ENCODE data around the gene SERGEF.

The SERGEF gene

GRCh38 chr11:17765356-17766072 is 247.3 kb downstream of the SERGEF start:
- no peak for DNase-seq

- no peak for DNase-seq
Observed at GRCh38 chr11:17764446-17765218, 248.2 kb downstream of the SERGEF start.

GRCh38 chr11:17763703-17764102 is 249.1 kb downstream of the SERGEF start:
- no peak for DNase-seq

- no peak for DNase-seq
Observed at GRCh38 chr11:17763244-17763643, 249.6 kb downstream of the SERGEF start.

- no peak for DNase-seq
Observed at GRCh38 chr11:17762309-17762974, 250.4 kb downstream of the SERGEF start.

GRCh38 chr11:17760102-17761029 is 252.5 kb downstream of the SERGEF start:
- DNase-seq, result no peak

GRCh38 chr11:17755891-17756290 is 257.0 kb downstream of the SERGEF start:
- DNase-seq, result no peak

- DNase-seq, result no peak
Observed at GRCh38 chr11:17753641-17754040, 259.2 kb downstream of the SERGEF start.

GRCh38 chr11:17753153-17753552 is 259.7 kb downstream of the SERGEF start:
- DNase-seq, result no peak

GRCh38 chr11:17752144-17752543 is 260.7 kb downstream of the SERGEF start:
- no peak for DNase-seq

GRCh38 chr11:17751558-17751957 is 261.3 kb downstream of the SERGEF start:
- DNase-seq, result no peak

- no peak for DNase-seq
Observed at GRCh38 chr11:17750801-17751165, 262.1 kb downstream of the SERGEF start.

- DNase-seq, result no peak
Observed at GRCh38 chr11:17750013-17750800, 262.6 kb downstream of the SERGEF start.

- DNase-seq, result no peak
Observed at GRCh38 chr11:17748761-17749721, 263.8 kb downstream of the SERGEF start.

- DNase-seq, result no peak
Observed at GRCh38 chr11:17748044-17748443, 264.8 kb downstream of the SERGEF start.

GRCh38 chr11:17747131-17747955 is 265.5 kb downstream of the SERGEF start:
- DNase-seq, result no peak

GRCh38 chr11:17746096-17746495 is 266.8 kb downstream of the SERGEF start:
- no peak for DNase-seq

GRCh38 chr11:17745023-17745772 is 267.6 kb downstream of the SERGEF start:
- DNase-seq, result no peak

All from midbrain (tissue), 1 donor.